KMS-11 (cell line): ENCODE data around the gene EFCC1.

Source experiments
- H2AFZ ChIP-seq: fragments of 200-600 bp; sonication (generic); 2 replicates; pipeline ENCODE4 v1.6.1; 2016; ENCODE audit warnings: antibody characterized with exemption, mixed run types, low read depth
- H3K27ac ChIP-seq: fragments of 200-600 bp; sonication (generic); 2 replicates; pipeline ENCODE4 v1.6.1; 2016; ENCODE audit warnings: mild to moderate bottlenecking, mixed run types
- H3K27me3 ChIP-seq: fragments of 200-600 bp; sonication (generic); 2 replicates; pipeline ENCODE4 v1.6.1; 2017; ENCODE audit warnings: mild to moderate bottlenecking, low read depth, mixed run types, moderate library complexity; ENCODE audit not compliant: insufficient read depth
- H3K36me3 ChIP-seq: fragments of 200-600 bp; sonication (generic); 2 replicates; pipeline ENCODE4 v1.6.1; 2017; ENCODE audit warnings: mild to moderate bottlenecking, mixed run types; ENCODE audit not compliant: insufficient read depth
- H3K4me1 ChIP-seq: fragments of 200-600 bp; sonication (generic); 2 replicates; pipeline ENCODE4 v1.6.1; 2016; ENCODE audit warnings: mild to moderate bottlenecking, low read depth, mixed run types; ENCODE audit not compliant: poor library complexity, severe bottlenecking
- H3K4me2 ChIP-seq: fragments of 200-600 bp; sonication (generic); 2 replicates; pipeline ENCODE4 v1.7.0; 2016; ENCODE audit warnings: mild to moderate bottlenecking, mixed run types
- H3K4me3 ChIP-seq: fragments of 200-600 bp; sonication (generic); IDR thresholded peaks from 2 replicates; pipeline ENCODE4 v1.6.1; 2017; ENCODE audit warnings: low read depth, low read length, mixed read lengths; ENCODE audit not compliant: insufficient read depth
- H3K79me2 ChIP-seq: fragments of 200-600 bp; sonication (generic); 2 replicates; pipeline ENCODE4 v1.6.1; 2016; ENCODE audit warnings: low read depth, mixed run types; ENCODE audit not compliant: insufficient read depth
- H3K9ac ChIP-seq: fragments of 200-600 bp; sonication (generic); 2 replicates; pipeline ENCODE4 v1.6.1; 2016; ENCODE audit warnings: mild to moderate bottlenecking, mixed run types
- H4K20me1 ChIP-seq: fragments of 200-600 bp; sonication (generic); 2 replicates; pipeline ENCODE4 v1.6.1; 2016; ENCODE audit warnings: mild to moderate bottlenecking, mixed run types; ENCODE audit not compliant: insufficient read depth
- TF ChIP-seq, protein P1 (sequence below): fragments of 200-600 bp; sonication (generic); conservative IDR thresholded peaks from 2 replicates; pipeline ENCODE4 v1.6.1; 2017; ENCODE audit warnings: low read depth, mild to moderate bottlenecking, antibody characterized with exemption, low read length, moderate library complexity, mixed read lengths

The EFCC1 gene

DNA sequence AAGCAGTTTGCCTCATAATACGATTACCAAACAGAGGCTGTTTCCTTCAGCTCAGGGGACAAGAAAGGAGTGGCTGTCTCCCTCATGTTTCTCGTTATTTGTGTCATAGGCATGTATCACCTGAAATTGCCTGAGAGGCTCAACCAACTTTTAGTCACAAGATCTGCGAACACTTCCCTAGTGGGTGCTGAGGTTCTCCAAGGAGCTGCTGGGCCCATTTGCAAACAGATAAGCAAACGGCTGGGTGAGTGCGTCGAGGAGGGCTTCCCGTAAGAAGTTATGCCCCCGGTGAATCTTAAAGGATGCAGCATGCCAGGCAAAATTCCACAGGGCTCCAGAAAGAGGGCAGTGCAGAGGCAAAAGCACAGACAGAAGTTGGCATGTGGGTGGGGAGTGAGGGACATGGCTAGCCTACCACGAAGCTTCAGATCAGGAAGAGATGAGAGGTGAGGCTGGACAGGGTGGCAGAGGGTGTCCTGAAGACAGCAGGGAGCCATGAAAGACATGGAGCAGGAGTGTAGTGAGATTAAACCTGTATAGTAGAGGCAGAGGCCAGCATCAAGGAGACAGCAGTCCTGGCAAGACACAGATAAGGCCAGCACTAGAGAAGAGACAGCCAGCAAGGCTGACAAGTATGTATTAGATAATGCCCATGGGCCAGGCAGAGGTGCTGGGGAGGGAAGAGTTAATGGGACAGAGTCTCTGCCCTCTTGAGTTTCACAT is 55.5 kb downstream of the EFCC1 start:
- no peaks in the 10 kb centered on the region for H3K27me3 ChIP-seq
- H3K79me2 ChIP-seq = no peaks in the 10 kb centered on the region
- TF ChIP-seq, protein P1, sequence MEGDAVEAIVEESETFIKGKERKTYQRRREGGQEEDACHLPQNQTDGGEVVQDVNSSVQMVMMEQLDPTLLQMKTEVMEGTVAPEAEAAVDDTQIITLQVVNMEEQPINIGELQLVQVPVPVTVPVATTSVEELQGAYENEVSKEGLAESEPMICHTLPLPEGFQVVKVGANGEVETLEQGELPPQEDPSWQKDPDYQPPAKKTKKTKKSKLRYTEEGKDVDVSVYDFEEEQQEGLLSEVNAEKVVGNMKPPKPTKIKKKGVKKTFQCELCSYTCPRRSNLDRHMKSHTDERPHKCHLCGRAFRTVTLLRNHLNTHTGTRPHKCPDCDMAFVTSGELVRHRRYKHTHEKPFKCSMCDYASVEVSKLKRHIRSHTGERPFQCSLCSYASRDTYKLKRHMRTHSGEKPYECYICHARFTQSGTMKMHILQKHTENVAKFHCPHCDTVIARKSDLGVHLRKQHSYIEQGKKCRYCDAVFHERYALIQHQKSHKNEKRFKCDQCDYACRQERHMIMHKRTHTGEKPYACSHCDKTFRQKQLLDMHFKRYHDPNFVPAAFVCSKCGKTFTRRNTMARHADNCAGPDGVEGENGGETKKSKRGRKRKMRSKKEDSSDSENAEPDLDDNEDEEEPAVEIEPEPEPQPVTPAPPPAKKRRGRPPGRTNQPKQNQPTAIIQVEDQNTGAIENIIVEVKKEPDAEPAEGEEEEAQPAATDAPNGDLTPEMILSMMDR = no peak
- no peak overlapping the region for H3K9ac ChIP-seq
- no peak overlapping the region for H2AFZ ChIP-seq
- H3K27ac ChIP-seq = no peak overlapping the region
- H3K4me2 ChIP-seq = no peak overlapping the region
- H3K4me3 ChIP-seq = no peak overlapping the region
- H4K20me1 ChIP-seq = no peaks in the 10 kb centered on the region
- H3K4me1 ChIP-seq = peaks cover 34% of the 10 kb centered on the region
- H3K36me3 ChIP-seq = no peaks in the 10 kb centered on the region

DNA sequence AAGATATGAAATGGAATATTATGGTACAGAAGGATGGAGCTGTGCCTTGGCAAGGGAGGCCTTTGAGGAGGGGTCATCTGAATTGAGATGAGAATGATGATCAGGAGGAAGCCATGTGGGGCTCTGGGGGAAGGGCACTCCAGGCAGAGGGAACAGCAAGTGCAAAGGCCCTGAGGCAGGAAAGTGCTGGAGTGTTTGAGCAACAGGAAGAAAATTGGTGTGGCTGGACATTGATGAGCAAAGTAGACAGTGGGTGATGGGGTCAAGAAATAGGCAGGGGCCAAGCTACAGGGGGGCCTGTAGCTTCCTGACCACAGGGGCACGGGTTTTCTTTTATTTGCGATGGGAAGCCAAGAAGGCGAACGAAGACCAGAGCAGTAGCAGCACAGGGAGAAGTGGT is 56.1 kb downstream of the EFCC1 start:
- H3K4me3 ChIP-seq = no peak overlapping the region
- H3K9ac ChIP-seq = no peak overlapping the region
- no peaks in the 10 kb centered on the region for H3K79me2 ChIP-seq
- H3K4me1 ChIP-seq = peaks cover 34% of the 10 kb centered on the region
- H3K4me2 ChIP-seq = no peak overlapping the region
- TF ChIP-seq, protein P1 = no peak
- H4K20me1 ChIP-seq = no peaks in the 10 kb centered on the region
- no peak overlapping the region for H3K27ac ChIP-seq
- H2AFZ ChIP-seq = no peak overlapping the region
- no peaks in the 10 kb centered on the region for H3K36me3 ChIP-seq
- H3K27me3 ChIP-seq = no peaks in the 10 kb centered on the region

DNA sequence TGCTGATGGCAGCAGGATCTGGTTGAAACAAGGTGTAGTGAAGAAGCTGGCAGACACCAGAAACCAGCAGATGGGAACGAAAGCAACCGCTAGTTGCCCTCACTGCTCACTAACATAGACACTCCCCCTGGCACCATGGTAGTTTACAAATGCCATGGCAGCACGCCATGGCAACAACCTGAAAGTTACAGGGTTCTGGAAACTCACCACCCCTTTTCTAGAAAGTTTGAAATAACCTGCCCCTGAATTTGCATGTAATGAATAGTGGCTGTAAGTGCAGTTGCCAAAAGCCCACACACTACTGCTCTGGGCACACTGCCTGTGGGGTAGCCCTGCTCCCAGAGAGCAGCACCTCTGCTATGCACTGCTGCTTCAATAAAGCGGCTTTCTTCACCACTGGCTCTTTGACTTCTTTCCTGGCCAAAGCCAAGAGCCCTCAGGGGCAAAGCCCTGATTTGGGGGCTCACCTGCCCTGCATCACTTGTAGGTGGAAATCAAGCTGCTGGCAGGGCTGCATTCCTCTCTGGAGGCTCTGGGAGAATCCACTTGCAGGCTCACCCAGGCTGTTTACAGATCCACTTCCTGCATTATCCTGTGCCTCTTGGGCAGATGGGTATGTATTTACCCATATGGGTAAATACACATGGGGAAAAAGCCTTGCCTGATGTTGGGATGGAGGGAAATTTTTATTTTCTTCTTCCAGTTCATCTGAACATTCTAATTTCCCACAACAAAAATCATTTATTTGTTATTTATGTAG is 57.5 kb downstream of the EFCC1 start:
- TF ChIP-seq, protein P1 = no peak; the same call in 1 of the 2 replicates
- peak overlapping the region; percentile 20; the same call in 1 of the 2 replicates for H2AFZ ChIP-seq
- no peaks in the 10 kb centered on the region for H3K36me3 ChIP-seq
- H3K9ac ChIP-seq = peak overlapping the region; percentile 23; the same call in 1 of the 2 replicates
- no peaks in the 10 kb centered on the region for H4K20me1 ChIP-seq
- H3K27me3 ChIP-seq = no peaks in the 10 kb centered on the region
- peak overlapping the region; percentile 41 for H3K4me2 ChIP-seq
- no peak overlapping the region for H3K4me3 ChIP-seq
- H3K4me1 ChIP-seq = peaks cover 33% of the 10 kb centered on the region
- H3K27ac ChIP-seq = peak overlapping the region; percentile 57
- no peaks in the 10 kb centered on the region for H3K79me2 ChIP-seq

DNA sequence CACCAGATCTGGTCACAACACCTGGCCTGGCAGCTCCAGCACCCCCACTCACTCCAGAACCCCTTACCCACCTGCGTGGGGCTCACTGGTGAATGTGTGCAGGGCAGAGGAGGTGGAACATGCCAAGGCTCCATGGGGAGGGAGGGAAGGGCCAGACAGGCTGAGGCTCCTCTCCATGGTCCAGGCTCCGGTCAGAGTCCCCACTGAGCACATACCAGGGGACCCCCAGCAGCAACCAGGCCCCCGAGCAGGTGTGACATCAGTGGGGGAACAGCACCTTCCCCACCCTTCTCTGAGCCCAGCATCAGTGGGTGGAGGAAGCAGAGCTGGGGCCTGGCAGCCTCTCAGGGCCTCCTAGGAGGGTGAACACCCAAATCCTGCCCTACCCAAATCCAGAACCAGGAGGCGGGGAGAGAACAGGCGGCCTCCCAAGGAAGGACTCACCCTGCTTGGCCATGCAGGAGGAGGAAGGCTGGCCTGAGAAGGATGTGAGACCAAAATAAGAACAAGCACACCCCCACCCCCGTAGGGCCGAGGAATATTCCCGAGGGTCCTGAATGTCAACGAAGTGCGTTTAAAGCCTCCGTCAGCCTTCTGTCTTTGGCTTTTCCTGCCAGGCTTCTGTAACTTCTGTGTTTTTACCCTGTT is 58.3 kb downstream of the EFCC1 start:
- no peaks in the 10 kb centered on the region for H3K27me3 ChIP-seq
- TF ChIP-seq, protein P1 = no peak
- H3K9ac ChIP-seq = no peak overlapping the region
- H3K4me2 ChIP-seq = peak overlapping the region; percentile 41
- H3K27ac ChIP-seq = peak overlapping the region; percentile 57; the same call in 1 of the 2 replicates
- no peaks in the 10 kb centered on the region for H3K79me2 ChIP-seq
- H2AFZ ChIP-seq = peak overlapping the region; percentile 20; the same call in 1 of the 2 replicates
- H3K4me3 ChIP-seq = no peak overlapping the region
- peaks cover 26% of the 10 kb centered on the region for H3K4me1 ChIP-seq
- no peaks in the 10 kb centered on the region for H3K36me3 ChIP-seq
- no peaks in the 10 kb centered on the region for H4K20me1 ChIP-seq
